Measurements from ENCODE around the gene DAP.

GRCh38 chr5:10632110-10632761, 128.8 kb downstream of the DAP start:
- no peak for TF ChIP-seq USF2 (IDR thresholded peaks at IDR 0.05; ENCODE audit: low read depth, low read length)
- TF ChIP-seq, protein P1, sequence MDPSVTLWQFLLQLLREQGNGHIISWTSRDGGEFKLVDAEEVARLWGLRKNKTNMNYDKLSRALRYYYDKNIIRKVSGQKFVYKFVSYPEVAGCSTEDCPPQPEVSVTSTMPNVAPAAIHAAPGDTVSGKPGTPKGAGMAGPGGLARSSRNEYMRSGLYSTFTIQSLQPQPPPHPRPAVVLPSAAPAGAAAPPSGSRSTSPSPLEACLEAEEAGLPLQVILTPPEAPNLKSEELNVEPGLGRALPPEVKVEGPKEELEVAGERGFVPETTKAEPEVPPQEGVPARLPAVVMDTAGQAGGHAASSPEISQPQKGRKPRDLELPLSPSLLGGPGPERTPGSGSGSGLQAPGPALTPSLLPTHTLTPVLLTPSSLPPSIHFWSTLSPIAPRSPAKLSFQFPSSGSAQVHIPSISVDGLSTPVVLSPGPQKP (IDR thresholded peaks at IDR 0.05; ENCODE audit: borderline replicate concordance, low read depth, low read length), result no peak
- TF ChIP-seq RFX5 (IDR thresholded peaks at IDR 0.05; ENCODE audit: low read depth, low read length), result no peak
- TF ChIP-seq RCOR1 (IDR thresholded peaks at IDR 0.05; ENCODE audit: insufficient replicate concordance, low read length), result no peak
- no peak for TF ChIP-seq CTCF (conservative IDR thresholded peaks at IDR 0.05; ENCODE audit: low read depth, low read length)
- TF ChIP-seq MAFK (IDR thresholded peaks at IDR 0.05; ENCODE audit: low read depth, low read length), result no peak
- no peak for TF ChIP-seq FOS (IDR thresholded peaks at IDR 0.05; ENCODE audit: low read depth, low read length)
- TF ChIP-seq SMC3 (IDR thresholded peaks at IDR 0.05; ENCODE audit: low read depth, low read length), result no peak
- TF ChIP-seq MXI1 (IDR thresholded peaks at IDR 0.05; ENCODE audit: borderline replicate concordance, low read depth, low read length), result no peak
- no peak for TF ChIP-seq POLR2A (IDR thresholded peaks at IDR 0.05; ENCODE audit: low read depth, low read length)
- TF ChIP-seq RAD21 (IDR thresholded peaks at IDR 0.05; ENCODE audit: low read length), result no peak
- TF ChIP-seq NFE2L2 (IDR thresholded peaks at IDR 0.05; ENCODE audit: low read depth, low read length), result no peak
